Neural cell (in vitro differentiated cells): ENCODE measurements around the gene CAGE1.

ENCODE experiments used
- MXI1 ChIP-seq: fragments of 450-650 bp; conservative IDR thresholded peaks from 2 replicates; pipeline ENCODE4 v1.6.1; 2014; ENCODE audit warnings: antibody characterized with exemption, mild to moderate bottlenecking; ENCODE audit not compliant: poor library complexity, severe bottlenecking
- TF ChIP-seq, protein P1 (sequence below): fragments of 450-650 bp; IDR thresholded peaks from 2 replicates; pipeline ENCODE4 v1.5.1; 2014; ENCODE audit warnings: antibody characterized with exemption, mild to moderate bottlenecking, moderate library complexity; ENCODE audit not compliant: poor library complexity, severe bottlenecking

GRCh38 chr6:7406743-7407142 is 17.2 kb upstream of the CAGE1 start:
- TF ChIP-seq MXI1, result no peak
- TF ChIP-seq, protein P1, sequence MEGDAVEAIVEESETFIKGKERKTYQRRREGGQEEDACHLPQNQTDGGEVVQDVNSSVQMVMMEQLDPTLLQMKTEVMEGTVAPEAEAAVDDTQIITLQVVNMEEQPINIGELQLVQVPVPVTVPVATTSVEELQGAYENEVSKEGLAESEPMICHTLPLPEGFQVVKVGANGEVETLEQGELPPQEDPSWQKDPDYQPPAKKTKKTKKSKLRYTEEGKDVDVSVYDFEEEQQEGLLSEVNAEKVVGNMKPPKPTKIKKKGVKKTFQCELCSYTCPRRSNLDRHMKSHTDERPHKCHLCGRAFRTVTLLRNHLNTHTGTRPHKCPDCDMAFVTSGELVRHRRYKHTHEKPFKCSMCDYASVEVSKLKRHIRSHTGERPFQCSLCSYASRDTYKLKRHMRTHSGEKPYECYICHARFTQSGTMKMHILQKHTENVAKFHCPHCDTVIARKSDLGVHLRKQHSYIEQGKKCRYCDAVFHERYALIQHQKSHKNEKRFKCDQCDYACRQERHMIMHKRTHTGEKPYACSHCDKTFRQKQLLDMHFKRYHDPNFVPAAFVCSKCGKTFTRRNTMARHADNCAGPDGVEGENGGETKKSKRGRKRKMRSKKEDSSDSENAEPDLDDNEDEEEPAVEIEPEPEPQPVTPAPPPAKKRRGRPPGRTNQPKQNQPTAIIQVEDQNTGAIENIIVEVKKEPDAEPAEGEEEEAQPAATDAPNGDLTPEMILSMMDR, result no peak
